ENCODE results near the gene PRAME.
A peak's percentile ranks its signal among the peaks of the same experiment; 100 is the strongest.
"Not testable (repeated sequence)": the region's sequence is repeated elsewhere in the genome, so short reads cannot be mapped to it uniquely, and the experiment has no call there.

PRAME gene

GRCh38 chr22:22520020-22520656, 38.9 kb downstream of the PRAME start, which contains the start of gene ZNF280A:
ZNF280A (minus strand) TSS chr22:22520270; CDS start chr22:22515630, 4,640 bp downstream.
- no peak for DNase-seq

GRCh38 chr22:22519591-22519990, 39.5 kb downstream of the PRAME start:
- DNase-seq, result no peak

GRCh38 chr22:22516992-22517391, 42.1 kb downstream of the PRAME start:
- DNase-seq, result no peak

DNA sequence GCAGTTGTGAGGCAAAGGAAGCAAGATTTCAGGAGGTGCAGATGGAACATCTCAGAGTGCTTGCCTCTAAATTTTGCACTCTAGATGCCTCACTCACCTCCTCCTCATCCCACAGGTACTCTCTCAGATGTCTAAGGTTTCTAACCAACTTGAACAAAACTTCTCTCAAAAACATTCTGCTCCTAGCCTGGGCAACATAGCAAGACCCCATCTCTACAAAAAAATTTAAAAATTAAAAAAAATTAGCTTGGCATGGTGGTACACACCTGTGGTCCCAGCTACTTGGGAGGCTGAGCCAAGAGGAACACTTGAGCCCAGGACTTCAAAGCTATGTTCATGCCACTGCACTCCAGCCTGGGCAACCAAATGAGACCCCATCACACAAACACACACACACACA, 43.2 kb downstream of the PRAME start:
- DNase-seq, result no peak

- not testable (repeated sequence) for DNase-seq
Observed at GRCh38 chr22:22514431-22514830, 44.6 kb downstream of the PRAME start.

- DNase-seq, result no peak
Observed at GRCh38 chr22:22513619-22514018, 45.4 kb downstream of the PRAME start.

DNA sequence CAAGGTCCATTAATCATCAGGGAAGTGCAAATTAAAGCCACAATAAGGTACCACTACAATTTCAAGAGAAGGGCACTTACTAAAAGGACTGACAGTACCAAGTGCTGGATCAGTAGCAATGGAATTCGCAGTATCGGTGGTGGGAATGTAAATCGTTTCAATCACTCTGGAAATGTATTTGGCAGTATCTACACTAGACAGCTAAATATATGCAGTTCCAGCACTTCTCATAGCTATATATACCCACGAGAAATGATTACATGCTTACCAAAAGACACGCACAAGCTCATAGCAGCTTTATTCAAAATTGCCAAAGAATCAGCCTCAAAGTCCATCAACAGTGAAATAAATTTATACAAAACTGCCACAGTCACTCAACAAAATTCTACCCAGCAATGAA, 46.1 kb downstream of the PRAME start:
- DNase-seq, result no peak

- not testable (repeated sequence) for DNase-seq
Observed at GRCh38 chr22:22510833-22511232, 48.2 kb downstream of the PRAME start.

GRCh38 chr22:22509912-22510311, 49.2 kb downstream of the PRAME start:
- not testable (repeated sequence) for DNase-seq

GRCh38 chr22:22508274-22509176, 50.5 kb downstream of the PRAME start, which contains the start of gene ZNF280B:
ZNF280B (minus strand) TSS chr22:22508742; CDS start chr22:22489398, 19,344 bp downstream.
- peak; percentile 64 for DNase-seq

DNA sequence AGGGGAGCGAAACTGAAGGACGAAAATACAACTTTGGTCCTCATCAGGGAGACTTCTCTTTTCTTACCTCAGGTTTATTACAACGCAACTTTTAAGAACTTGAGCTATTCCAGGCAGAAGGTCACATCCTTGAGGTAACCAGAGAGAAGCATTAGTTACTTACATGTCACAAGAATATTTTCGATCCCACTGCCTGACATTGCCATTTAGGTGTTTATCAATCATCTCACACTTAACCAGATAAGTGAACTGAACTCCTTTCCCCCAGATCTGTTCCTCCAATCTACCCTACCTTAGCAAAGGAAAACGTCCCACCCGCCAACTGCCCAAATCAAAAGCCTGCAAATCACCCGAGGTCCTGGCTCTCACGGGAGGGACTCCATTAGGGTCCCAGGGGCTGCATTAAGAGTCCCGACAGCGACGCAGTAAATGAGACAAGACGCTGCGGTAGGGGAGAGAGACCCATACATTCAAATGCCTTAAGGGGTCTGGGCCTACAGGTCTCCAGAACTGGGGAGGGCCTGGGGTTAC, 51.3 kb downstream of the PRAME start:
- DNase-seq, result no peak

GRCh38 chr22:22506736-22507135, 52.3 kb downstream of the PRAME start:
- DNase-seq, result no peak

DNA sequence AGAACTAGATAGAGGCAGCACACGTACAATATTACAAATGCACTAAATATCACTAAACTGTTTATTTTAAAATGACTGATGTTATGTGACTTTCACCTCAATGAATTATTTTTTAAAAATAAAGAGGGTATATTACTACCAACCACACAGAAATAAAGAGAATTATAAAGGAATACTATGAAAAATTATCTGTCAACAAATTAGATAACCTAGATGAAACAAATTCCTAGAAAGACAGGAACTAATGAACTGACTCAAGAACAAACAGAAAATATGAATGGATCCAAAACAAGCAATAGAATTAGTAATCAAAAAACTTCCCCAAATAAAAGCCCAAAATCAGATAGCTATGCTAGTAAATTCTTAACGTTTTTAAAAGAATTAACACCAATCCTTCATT, 60.8 kb downstream of the PRAME start:
- DNase-seq, result no peak
